Amniotic stem cell (primary cell): ENCODE measurements around the gene AOPEP.

Source experiments
- DNase-seq: peaks from one replicate; lab custom pipeline; 2025; lab: John Stamatoyannopoulos, UW

AOPEP gene

GRCh38 chr9:94760660-94761059 lies 34.2 kb downstream of the AOPEP start:
- no peak for DNase-seq

DNA sequence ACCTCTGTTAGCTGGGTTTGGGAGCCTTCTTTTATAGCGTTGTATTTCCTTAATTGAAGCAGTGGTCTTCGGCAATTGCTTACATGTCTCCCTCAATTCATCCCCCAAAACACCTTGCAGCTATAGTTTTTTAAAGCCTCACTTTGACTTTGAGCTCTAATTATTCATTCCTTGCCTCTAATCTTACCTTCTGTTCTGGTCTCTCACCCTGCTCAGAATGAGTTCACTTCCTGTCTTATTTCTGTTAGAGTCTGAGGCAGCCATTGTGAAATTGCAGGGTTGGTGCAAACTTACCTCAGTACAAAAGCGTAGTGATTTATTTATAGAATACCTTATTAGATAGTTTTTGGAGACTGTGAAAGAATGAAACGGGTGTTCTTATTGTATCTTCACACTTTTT lies 35.0 kb downstream of the AOPEP start:
- no peak for DNase-seq

DNA sequence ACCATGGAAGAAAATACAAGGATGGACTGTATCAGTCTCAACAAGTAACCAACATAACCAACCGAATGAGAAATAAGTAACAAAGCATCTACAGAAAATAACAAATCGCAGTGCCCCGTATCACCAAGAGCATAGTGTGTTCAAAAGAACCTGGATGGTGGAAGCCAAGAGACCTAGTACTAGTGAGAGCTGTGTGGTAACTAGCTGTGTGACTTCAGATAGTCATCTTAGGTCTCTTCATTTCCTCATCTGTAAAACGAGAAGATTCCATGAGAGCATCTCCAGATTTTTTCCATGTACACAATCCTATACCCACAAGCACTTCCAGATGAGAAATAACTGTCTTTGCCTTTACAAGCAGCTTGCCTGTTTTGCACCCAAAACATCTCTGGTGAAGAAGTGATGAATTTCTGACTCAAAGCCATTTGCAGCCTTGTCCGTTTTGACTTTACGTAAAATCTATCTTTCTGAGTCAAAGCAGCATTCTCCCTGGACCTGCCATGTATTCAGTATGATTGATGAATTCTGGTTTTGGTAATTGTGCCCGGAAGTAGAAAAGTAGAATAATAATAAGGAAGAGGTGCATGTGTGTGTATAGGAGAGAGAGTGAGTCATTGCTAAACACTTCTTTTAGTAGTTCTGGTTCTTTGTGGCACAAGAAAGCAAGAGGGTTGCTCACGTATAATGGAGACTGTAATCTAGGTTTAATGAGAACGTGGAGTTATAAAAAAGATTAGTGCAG lies 41.0 kb downstream of the AOPEP start:
- DNase-seq, result no peak

GRCh38 chr9:94768766-94769165 lies 42.3 kb downstream of the AOPEP start:
- DNase-seq, result no peak

DNA sequence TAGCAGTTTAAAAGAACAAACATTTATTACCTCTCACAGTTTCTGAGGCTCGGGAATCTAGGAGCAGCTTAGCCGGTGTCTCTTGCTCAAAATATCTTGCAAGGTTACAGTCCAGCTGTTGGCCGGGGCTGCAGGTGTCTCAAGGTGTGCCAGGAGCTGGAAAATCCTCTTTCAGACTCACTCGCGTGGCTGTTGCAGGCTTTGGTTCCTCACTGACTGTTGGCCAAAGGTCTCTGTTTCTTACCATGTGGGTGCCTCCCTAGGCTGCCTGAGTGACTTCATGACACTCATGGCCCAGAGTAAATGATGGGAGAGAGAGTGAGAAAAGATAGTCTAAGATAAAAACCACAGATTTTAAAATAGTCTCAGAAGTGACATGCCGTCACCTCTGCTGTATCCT lies 43.8 kb downstream of the AOPEP start:
- no peak for DNase-seq

DNA sequence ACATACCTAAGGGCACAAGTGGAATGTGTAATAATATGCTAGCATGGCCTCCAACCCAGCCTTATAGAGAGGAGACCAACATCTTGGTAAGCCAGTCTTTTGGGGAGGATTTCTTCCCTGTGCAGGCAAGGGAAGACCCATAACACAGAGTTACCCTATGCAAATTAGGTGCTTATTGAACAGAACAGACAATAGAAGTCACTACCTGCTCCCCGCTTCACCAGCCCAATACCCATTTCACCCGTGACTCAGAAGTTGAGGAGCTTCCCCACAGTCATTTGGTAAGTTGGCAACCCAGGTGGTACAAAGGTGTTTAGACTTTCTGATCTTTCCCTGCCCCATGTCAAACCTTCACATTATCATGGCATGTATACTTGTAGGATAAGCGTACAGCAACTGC lies 44.6 kb downstream of the AOPEP start:
- no peak for DNase-seq

GRCh38 chr9:94772144-94772543 lies 45.6 kb downstream of the AOPEP start:
- DNase-seq, result no peak

DNA sequence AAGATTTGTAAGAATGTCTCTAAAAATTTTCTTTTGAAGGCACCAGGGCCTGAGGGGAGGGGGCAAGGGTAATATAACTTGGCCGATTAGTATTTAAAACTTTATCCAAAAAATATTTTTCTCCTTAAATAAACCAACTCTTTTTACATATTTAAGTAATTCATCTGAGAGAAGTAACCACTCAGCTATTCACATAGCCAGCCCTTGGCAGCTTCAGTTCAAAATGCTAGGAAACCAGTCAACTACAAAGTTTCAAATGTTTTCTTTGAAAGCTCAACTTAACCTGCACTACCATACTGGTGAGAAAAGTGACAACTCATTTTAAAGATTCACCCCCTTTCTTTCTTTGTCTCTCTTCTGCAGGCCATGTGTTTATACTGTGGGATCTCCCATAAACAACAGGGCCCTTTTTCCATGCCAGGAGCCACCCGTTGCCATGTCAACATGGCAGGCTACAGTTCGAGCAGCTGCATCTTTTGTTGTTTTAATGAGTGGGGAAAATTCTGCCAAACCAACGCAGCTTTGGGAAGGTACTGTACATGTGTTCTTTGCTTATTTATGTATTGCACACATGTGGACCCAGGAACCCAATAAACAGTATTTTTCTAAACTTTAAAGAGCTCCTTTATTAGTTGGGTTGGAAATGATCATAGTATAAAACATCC lies 46.3 kb downstream of the AOPEP start:
- no peak for DNase-seq

DNA sequence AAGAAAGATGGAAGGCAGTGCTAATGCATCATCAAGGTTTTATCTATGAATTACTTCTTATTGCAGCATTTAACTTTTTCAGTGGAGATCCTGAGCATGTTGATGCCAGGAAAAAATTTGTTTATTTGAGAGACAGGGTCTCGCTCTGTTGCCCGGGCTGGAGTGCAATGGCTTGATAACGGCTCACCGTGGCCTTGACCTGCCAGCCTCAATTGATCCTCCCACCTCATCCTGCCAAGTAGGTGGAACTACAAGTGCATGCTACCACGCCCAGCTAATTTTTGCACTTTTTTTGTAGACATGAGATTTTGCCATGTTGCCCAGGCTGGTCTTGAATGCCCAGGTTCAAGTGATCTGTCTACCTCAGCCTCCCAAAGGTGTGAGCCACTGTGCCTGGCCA lies 47.2 kb downstream of the AOPEP start:
- no peak for DNase-seq

- DNase-seq, result no peak
Measured at GRCh38 chr9:94778013-94778412, 51.5 kb downstream of the AOPEP start.

- DNase-seq, result no peak
Measured at GRCh38 chr9:94779031-94779430, 52.5 kb downstream of the AOPEP start.

DNA sequence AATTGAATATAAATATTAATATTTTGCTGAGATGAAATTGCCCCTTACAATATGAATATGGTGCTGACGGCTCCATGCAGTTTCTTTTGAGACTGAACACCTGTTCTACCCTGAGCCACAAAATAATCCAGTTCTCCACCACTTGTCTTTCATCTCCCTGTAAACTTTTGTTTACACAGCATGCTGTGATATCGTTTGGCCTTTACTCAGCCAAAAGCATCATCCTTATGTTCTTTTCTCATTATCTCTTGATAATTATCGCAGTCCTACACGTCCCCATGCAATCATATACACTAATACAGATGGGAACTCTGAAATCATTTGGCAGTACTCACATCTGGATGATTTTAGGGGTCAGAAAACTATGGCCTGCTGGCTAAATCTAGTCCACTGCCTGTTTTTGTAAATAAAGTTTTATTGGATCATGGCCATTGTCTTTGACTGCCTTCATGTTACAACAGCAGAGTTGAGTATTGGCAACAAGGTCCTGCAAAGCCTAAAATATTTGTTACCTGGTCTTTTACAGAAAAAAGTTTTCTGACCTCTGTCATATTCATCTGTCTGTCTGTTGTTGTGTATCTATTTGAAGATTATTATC lies 53.3 kb downstream of the AOPEP start:
- no peak for DNase-seq

DNA sequence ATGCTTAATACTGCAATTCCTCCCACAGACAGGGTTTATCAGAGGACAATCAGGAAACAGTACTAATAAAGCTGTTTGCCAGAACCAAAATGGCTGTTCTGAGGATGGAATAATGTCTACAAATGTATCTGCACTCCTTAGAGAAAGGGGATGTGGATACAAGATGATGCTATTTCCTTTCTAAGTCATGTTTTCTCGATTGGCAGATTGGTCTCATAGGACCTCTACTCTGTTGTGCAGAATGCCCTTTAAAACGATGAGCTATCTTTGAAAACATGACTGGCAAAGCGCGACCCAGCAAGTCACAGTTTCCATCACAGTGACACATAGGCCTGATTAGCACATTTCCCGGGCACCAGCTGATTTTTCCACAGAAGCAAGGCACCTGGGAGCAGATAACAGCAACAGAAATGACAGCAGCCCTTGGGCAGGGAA lies 54.0 kb downstream of the AOPEP start:
- no peak for DNase-seq

DNA sequence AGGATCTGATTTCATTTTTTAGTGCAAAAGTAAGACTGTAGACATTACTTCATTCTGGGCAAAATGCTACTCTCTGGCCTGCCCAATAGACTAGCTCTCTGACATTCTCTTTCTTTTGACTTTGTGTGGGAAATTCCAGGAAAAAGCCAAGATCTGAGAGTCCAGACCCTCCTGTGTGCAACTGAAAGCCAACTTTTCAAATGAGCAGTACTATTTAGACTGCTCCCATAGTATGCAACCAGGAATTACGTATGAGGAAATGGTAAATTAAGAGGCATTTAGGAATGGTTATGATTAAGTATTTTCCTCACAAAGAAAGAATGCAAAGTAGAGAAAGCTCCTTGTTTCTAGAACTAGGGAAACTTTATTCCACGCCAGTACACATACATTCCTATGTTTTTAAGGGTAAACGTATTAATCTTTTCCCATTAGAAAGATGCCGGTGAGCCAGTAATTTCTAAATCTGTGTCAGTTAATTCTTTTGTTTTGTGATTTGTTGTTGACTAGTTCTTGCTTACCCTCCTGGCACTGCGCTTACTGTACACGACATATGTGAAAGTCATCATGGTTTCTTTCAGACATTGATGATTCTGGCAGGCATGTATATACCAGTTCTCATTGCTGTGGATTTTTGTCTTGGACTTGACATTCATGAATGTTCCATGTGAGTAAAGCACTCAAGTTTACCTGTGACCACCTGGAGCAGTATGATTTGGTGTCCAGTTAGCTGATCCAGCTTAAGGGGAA lies 56.0 kb downstream of the AOPEP start:
- DNase-seq, result no peak

DNA sequence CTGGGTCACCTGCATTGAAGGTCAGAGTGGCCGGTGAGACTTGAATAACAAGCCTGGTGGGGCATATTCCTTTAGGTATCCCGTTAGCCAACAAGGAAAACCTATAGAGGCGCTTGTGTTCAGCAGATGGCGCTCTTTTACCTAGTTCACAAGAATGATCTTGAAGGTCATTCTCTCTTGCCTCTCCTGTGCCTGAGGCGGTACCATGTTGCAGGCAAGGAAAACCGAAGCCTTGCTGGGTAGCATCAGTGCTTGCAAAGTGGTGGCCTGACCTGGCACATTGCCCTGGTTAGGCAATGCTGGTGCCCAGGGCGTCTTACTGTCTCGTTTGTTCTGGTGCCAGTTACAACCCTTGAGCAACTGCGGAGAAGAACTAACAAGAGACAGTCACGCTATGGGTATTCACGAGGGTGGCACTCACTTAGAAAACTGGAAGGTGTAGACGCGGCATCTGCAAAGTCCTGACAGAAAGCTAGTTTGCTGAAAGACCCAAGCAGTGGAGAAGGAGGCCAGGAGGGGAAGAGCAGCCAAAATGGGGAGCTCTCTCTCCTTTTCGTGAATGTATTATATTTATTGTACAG lies 56.7 kb downstream of the AOPEP start:
- peak; percentile 92 for DNase-seq

GRCh38 chr9:94783928-94784327 lies 57.4 kb downstream of the AOPEP start:
- no peak for DNase-seq

- DNase-seq, result no peak
Measured at GRCh38 chr9:94785215-94786169, 59.0 kb downstream of the AOPEP start.

- no peak for DNase-seq
Measured at GRCh38 chr9:94786586-94786985, 60.1 kb downstream of the AOPEP start.

GRCh38 chr9:94787266-94787665 lies 60.8 kb downstream of the AOPEP start:
- DNase-seq, result no peak

- no peak for DNase-seq
Measured at GRCh38 chr9:94788570-94789105, 62.1 kb downstream of the AOPEP start.

- no peak for DNase-seq
Measured at GRCh38 chr9:94791435-94791834, 64.9 kb downstream of the AOPEP start.
